ENCODE results near the gene MORF4L2. TPM values are rescaled to one million over a fixed set of nuclear protein-coding genes. Genes with fewer than 3 reads are reported as not detected.

The MORF4L2 gene
- total RNA-seq, 3 donors from 2014 or later, result 140 to 183 (median 181) TPM

- peak; percentile 18 for TF ChIP-seq CTCF (IDR thresholded peaks at IDR 0.05)
- Histone ChIP-seq H3K36me3 (ENCODE audit: low read depth) (no peaks in the 10 kb centered on the region), H3K4me3 (no peak overlapping the region), H3K4me1 (ENCODE audit: low read depth) (no peaks in the 10 kb centered on the region), H3K9me3 (no peaks in the 10 kb centered on the region)
- ATAC-seq (no peak), DNase-seq (no peak)
- intact Hi-C loops (cut with DNase I, micrococcal nuclease), result no loop called here
These were observed 2.4 kb upstream of the MORF4L2 start for GRCh38 chrX:103688946-103689345.

GRCh38 chrX:103687696-103688201, 1.2 kb upstream of the MORF4L2 start:
- Histone ChIP-seq H3K36me3 (ENCODE audit: low read depth) (no peaks in the 10 kb centered on the region), H3K4me1 (ENCODE audit: low read depth) (no peaks in the 10 kb centered on the region), H3K9me3 (no peaks in the 10 kb centered on the region), H3K4me3 (peak overlapping the region; percentile 11)
- intact Hi-C loops (cut with DNase I, micrococcal nuclease), result no loop called here
- no peak for TF ChIP-seq CTCF (IDR thresholded peaks at IDR 0.05)
- peak in 2 of 3 donors; percentile 53 to 74 for DNase-seq
- peak; percentile 18 for ATAC-seq

GRCh38 chrX:103687073-103687695, 685 bp upstream of the MORF4L2 start:
- intact Hi-C loops (cut with DNase I, micrococcal nuclease), result no loop called here
- peak overlapping the region; percentile 11 for H3K4me3 ChIP-seq
- no peaks in the 10 kb centered on the region for H3K9me3 ChIP-seq
- peak; percentile 84 for ATAC-seq
- H3K4me1 ChIP-seq (ENCODE audit: low read depth), result no peaks in the 10 kb centered on the region
- peak; percentile 89 to 92 (median 90) for DNase-seq
- peak; percentile 25 for TF ChIP-seq CTCF (IDR thresholded peaks at IDR 0.05)
- no peaks in the 10 kb centered on the region for H3K36me3 ChIP-seq (ENCODE audit: low read depth)

GRCh38 chrX:103685396-103685795, 1.1 kb downstream of the MORF4L2 start:
- Histone ChIP-seq H3K36me3 (ENCODE audit: low read depth) (no peaks in the 10 kb centered on the region), H3K4me1 (ENCODE audit: low read depth) (no peaks in the 10 kb centered on the region), H3K4me3 (no peak overlapping the region), H3K9me3 (no peaks in the 10 kb centered on the region)
- ATAC-seq, result no peak
- intact Hi-C loops (cut with DNase I, micrococcal nuclease), result no loop called here
- DNase-seq, result peak in 1 of 3 donors; percentile 3
- TF ChIP-seq CTCF (IDR thresholded peaks at IDR 0.05), result no peak

GRCh38 chrX:103681443-103681842, 5.1 kb downstream of the MORF4L2 start:
- DNase-seq (no peak), ATAC-seq (no peak)
- H3K9me3 ChIP-seq, result no peaks in the 10 kb centered on the region
- TF ChIP-seq CTCF (IDR thresholded peaks at IDR 0.05), result no peak
- H3K36me3 ChIP-seq (ENCODE audit: low read depth), result no peaks in the 10 kb centered on the region
- H3K4me3 ChIP-seq, result no peak overlapping the region
- H3K4me1 ChIP-seq (ENCODE audit: low read depth), result no peaks in the 10 kb centered on the region
- intact Hi-C loops (cut with DNase I, micrococcal nuclease), result no loop called here
